ENCODE measurements around the gene SRSF1. TPM values are rescaled to one million over a fixed set of nuclear protein-coding genes. Genes with fewer than 3 reads are reported as not detected.
"Not testable (repeated sequence)": the region's sequence is repeated elsewhere in the genome, so short reads cannot be mapped to it uniquely, and the experiment has no call there.

Gene SRSF1
- polyA plus RNA-seq, 3 donors: 51.2 to 72.1 (median 61.6) TPM

DNA sequence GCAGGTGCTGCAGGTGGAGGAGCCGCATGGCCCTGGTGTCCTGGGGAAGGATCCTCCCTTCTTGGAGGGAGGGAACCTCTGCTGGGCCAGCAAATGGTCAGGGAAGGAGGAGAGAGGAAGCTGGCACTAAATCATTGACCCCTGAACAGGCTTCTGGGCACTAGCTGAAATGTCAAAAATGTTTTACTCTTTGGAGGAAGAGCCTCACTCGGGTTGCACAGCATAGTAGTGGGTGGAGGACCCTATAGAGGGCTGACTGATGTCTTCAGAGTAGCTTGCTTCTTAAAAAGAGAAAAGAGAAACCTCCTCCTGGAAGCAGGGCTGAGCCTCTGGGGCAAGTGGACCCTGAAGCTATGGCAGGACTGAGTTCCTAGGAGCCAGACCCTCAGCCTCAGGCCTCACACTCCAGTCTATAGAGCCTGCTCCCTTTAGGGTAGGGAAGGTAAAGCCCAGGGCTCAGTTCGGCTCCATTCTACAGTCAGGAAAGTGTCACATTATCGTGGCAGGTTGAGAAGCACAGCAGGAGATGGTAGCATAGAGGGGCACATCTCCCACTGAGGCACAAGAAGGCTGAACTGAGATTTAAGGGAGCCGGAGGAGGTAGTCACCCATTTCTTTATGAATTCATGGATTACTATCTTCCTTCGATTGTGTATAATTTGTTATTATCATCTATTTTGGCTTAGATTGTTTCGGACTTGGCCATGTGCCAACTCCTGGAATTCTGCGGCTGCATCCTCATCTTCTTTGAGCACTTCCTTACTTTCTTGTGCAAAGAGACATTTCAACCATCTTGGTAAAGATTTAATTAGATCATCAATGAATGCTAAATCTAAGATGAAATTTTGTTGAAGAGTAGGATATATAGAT lies 44.5 kb downstream of the SRSF1 start:
- H3K27me3 Mint-ChIP-seq (ENCODE audit: low read depth in 3 of 3): peaks cover 11 to 18% (median 13%) of the 10 kb centered on the region in 3 donors
- H3K36me3 Mint-ChIP-seq: peaks cover 0 to 2% of the 10 kb centered on the region in 2 donors
- H3K4me3 Mint-ChIP-seq: no peak overlapping the region
- intact Hi-C loops (cut with micrococcal nuclease): no loop called here
- no peaks in the 10 kb centered on the region for H3K79me2 ChIP-seq (ENCODE audit: insufficient read depth, low read length)
- no peak for TF ChIP-seq CTCF (IDR thresholded peaks at IDR 0.05)
- H3K9me3 Mint-ChIP-seq: peaks cover 0 to 1% (median 0%) of the 10 kb centered on the region in 7 donors
- no peak overlapping the region for H3K27ac Mint-ChIP-seq
- no peak for DNase-seq
- 100% methylated on average over 4 of the region's 8 CpGs for WGBS (ENCODE audit: insufficient coverage)
- no peaks in the 10 kb centered on the region for H3K4me1 ChIP-seq (ENCODE audit: control insufficient read depth in 1 of 2, insufficient read depth in 2 of 2, low read length in 2 of 2)
- H3K4me1 Mint-ChIP-seq: peaks cover 3% of the 10 kb centered on the region
- H3K36me3 ChIP-seq (replicated peaks in 1 of 2; ENCODE audit: control insufficient read depth in 1 of 2, insufficient read depth in 2 of 2, low read length in 2 of 2): no peaks in the 10 kb centered on the region
- peaks cover 0 to 4% of the 10 kb centered on the region in 2 donors for H3K27me3 ChIP-seq (ENCODE audit: control insufficient read depth in 2 of 2, insufficient read depth in 2 of 2, low read length in 2 of 2)
- H3K4me3 ChIP-seq (replicated peaks in 1 of 3; ENCODE audit: low read depth in 2 of 3, low read length in 3 of 3): no peak overlapping the region
- H3K9ac ChIP-seq (ENCODE audit: insufficient read depth, low read length, poor library complexity, severe bottlenecking): no peak overlapping the region
- no peak overlapping the region for H2AFZ ChIP-seq (ENCODE audit: insufficient read depth, low read depth, low read length, poor library complexity, severe bottlenecking)
- H4K20me1 ChIP-seq (ENCODE audit: insufficient read depth, low read length): no peaks in the 10 kb centered on the region
- H3K9me3 ChIP-seq (replicated peaks in 1 of 2; ENCODE audit: control insufficient read depth in 1 of 2, insufficient read depth in 1 of 2, low read length in 2 of 2): no peaks in the 10 kb centered on the region
- no peak overlapping the region for H3K4me2 ChIP-seq (replicated peaks; ENCODE audit: extremely low read depth, low read length, poor library complexity, severe bottlenecking)
- H3K27ac ChIP-seq (ENCODE audit: low read depth in 1 of 2, low read length in 2 of 2): no peak overlapping the region

DNA sequence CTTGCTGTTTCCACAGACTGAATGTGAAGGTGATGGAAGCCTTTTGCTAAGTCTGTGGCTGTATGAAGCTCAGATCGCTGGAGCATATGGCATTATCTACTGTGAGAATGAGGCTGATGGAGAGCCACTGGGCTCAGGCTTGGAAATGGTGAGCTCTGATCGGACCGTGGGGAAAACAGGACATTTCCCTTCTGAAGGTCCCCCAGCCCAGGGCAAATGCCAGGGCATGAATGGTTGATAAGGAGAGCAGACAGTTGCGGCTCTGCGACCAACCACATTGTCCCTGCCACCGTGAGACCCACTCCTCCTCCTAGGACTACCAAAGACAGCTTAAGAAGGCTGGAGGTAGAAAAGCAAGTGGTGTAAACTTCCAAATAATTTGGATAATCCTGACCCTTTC lies 47.1 kb downstream of the SRSF1 start:
- no peak overlapping the region for H3K9ac ChIP-seq (ENCODE audit: insufficient read depth, low read length, poor library complexity, severe bottlenecking)
- peaks cover 29 to 32% (median 32%) of the 10 kb centered on the region in 3 donors for H3K27me3 Mint-ChIP-seq (ENCODE audit: low read depth in 3 of 3)

DNA sequence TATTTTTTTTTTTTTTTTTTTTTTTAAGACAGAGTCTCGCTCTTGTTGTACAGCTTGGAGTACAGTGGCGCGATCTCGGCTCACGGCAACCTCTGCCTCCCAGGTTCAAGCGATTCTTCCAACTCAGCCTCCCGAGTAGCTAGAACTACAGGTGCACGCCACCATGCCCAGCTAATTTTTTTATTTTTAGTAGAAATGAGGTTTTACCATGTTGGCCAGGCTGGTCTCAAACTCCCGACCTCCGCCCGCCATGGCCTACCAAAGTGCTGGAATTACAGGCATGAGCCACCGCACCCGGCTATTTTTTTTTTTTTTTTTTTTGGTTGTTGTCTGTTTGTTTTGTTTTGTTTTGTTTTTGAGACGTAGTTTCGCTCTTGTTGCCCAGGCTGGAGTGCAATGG lies 48.7 kb downstream of the SRSF1 start:
- H3K4me1 ChIP-seq (ENCODE audit: control insufficient read depth in 1 of 2, insufficient read depth in 2 of 2, low read length in 2 of 2): peaks cover 17 to 25% of the 10 kb centered on the region in 2 donors
- not testable (repeated sequence) for DNase-seq; H3K4me3 ChIP-seq (replicated peaks in 1 of 3; ENCODE audit: low read depth in 2 of 3, low read length in 3 of 3); H3K36me3 ChIP-seq (replicated peaks in 1 of 2; ENCODE audit: control insufficient read depth in 1 of 2, insufficient read depth in 2 of 2, low read length in 2 of 2); H3K27ac Mint-ChIP-seq; H3K4me2 ChIP-seq (replicated peaks; ENCODE audit: extremely low read depth, low read length, poor library complexity, severe bottlenecking); H3K9ac ChIP-seq (ENCODE audit: insufficient read depth, low read length, poor library complexity, severe bottlenecking); H3K79me2 ChIP-seq (ENCODE audit: insufficient read depth, low read length); H3K4me3 Mint-ChIP-seq; H3K36me3 Mint-ChIP-seq; H4K20me1 ChIP-seq (ENCODE audit: insufficient read depth, low read length); H2AFZ ChIP-seq (ENCODE audit: insufficient read depth, low read depth, low read length, poor library complexity, severe bottlenecking); H3K9me3 ChIP-seq (replicated peaks in 1 of 2; ENCODE audit: control insufficient read depth in 1 of 2, insufficient read depth in 1 of 2, low read length in 2 of 2); H3K27ac ChIP-seq (ENCODE audit: low read depth in 1 of 2, low read length in 2 of 2); H3K9me3 Mint-ChIP-seq
- Mint-ChIP-seq H3K27me3 (ENCODE audit: low read depth in 3 of 3) (peaks cover 35 to 42% (median 42%) of the 10 kb centered on the region in 3 donors), H3K4me1 (peaks cover 25% of the 10 kb centered on the region)
- 100% methylated on average over 4 of the region's 15 CpGs for WGBS (ENCODE audit: insufficient coverage)
- peaks cover 10 to 31% of the 10 kb centered on the region in 2 donors for H3K27me3 ChIP-seq (ENCODE audit: control insufficient read depth in 2 of 2, insufficient read depth in 2 of 2, low read length in 2 of 2)
- intact Hi-C loops (cut with micrococcal nuclease): loop anchor here in 1 of 2 donors (5.0 kb wide), 1 partner anchor 66 kb away; no protein-coding TSS in a partner anchor

More for the DNA sequence above, 47.1 kb downstream of the SRSF1 start:
- Histone ChIP-seq H3K27ac (ENCODE audit: low read depth in 1 of 2, low read length in 2 of 2) (no peak overlapping the region), H3K9me3 (replicated peaks in 1 of 2; ENCODE audit: control insufficient read depth in 1 of 2, insufficient read depth in 1 of 2, low read length in 2 of 2) (no peaks in the 10 kb centered on the region), H3K36me3 (replicated peaks in 1 of 2; ENCODE audit: control insufficient read depth in 1 of 2, insufficient read depth in 2 of 2, low read length in 2 of 2) (no peaks in the 10 kb centered on the region), H3K4me3 (replicated peaks in 1 of 3; ENCODE audit: low read depth in 2 of 3, low read length in 3 of 3) (no peak overlapping the region), H3K4me2 (replicated peaks; ENCODE audit: extremely low read depth, low read length, poor library complexity, severe bottlenecking) (no peak overlapping the region), H3K79me2 (ENCODE audit: insufficient read depth, low read length) (no peaks in the 10 kb centered on the region), H3K4me1 (ENCODE audit: control insufficient read depth in 1 of 2, insufficient read depth in 2 of 2, low read length in 2 of 2) (peaks cover 10 to 12% of the 10 kb centered on the region in 2 donors), H2AFZ (ENCODE audit: insufficient read depth, low read depth, low read length, poor library complexity, severe bottlenecking) (no peak overlapping the region), H4K20me1 (ENCODE audit: insufficient read depth, low read length) (no peaks in the 10 kb centered on the region), H3K27me3 (ENCODE audit: control insufficient read depth in 2 of 2, insufficient read depth in 2 of 2, low read length in 2 of 2) (peaks cover 10 to 23% of the 10 kb centered on the region in 2 donors)
- Mint-ChIP-seq H3K27ac (no peak overlapping the region), H3K36me3 (peaks cover 0 to 3% of the 10 kb centered on the region in 2 donors), H3K9me3 (peaks cover 0 to 6% (median 1%) of the 10 kb centered on the region in 7 donors), H3K4me1 (peaks cover 16% of the 10 kb centered on the region), H3K4me3 (no peak overlapping the region)
- WGBS (ENCODE audit: insufficient coverage): 100% methylated on average over 1 of the region's 6 CpGs
- no peak for DNase-seq
- no peak for TF ChIP-seq CTCF (IDR thresholded peaks at IDR 0.05)
- intact Hi-C loops (cut with micrococcal nuclease): loop anchor here in 1 of 2 donors (5.0 kb wide), 1 partner anchor 68 kb away; no protein-coding TSS in a partner anchor
